GM23248 (cell line): ENCODE data around the gene MTMR4.

Source experiments
- EZH2 ChIP-seq: fragments of 200-600 bp; sonication (generic); IDR thresholded peaks from 2 replicates; pipeline ENCODE4 v1.6.1; 2018; ENCODE audit warnings: antibody characterized with exemption, mild to moderate bottlenecking; ENCODE audit not compliant: insufficient read depth, poor library complexity, severe bottlenecking
- EZH2phosphoT487 ChIP-seq: fragments of 200-600 bp; sonication (generic); IDR thresholded peaks from 2 replicates; pipeline ENCODE4 v1.6.1; 2018; ENCODE audit warnings: antibody characterized with exemption, moderate library complexity, mild to moderate bottlenecking, low read depth; ENCODE audit not compliant: insufficient read depth

DNA sequence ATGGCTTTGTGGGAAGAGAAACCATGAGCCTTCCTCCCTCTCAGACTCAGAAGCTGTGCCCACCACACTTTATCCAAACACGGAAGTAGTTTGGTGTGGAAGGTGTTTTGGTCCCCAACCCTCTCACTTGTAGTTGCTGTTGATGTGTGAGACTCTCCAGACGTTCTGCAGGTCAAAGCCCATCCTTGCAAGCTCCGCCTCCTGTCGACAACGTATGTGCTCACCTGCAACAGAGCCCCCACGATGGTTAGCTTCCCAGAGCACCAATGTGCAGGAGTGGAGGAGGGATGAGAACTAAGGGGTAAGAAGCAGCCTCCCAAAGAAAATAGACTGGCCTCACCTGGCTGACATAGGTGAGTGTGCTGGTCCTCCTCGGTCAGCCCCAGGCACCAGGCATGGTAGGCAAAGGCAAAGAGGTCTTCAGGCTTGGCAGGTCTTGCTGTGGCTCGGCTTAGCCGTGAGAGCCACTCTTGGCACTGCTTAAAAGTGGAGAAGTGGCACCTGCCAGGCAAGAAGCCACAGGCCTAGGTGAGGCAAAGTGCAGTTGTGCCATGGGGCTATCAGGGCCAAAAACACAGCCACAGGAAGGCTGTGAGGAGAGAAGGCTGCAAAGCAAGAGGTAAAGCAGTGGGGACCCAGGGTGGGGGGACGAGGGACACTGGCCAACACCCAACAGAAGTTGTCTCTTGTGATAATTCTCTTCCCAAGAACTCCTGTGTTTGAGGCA lies 5.9 kb downstream of the MTMR4 start:
- TF ChIP-seq EZH2 (no peak), EZH2phosphoT487 (no peak)
